Brain pericyte (primary cell): ENCODE data around the gene SAP30L.

ENCODE experiments used
- DNase-seq: peaks from one replicate; pipeline ENCODE4 v3.0.0-alpha.2; 2012; ENCODE audit warnings: low read depth, low spot score

SAP30L gene

DNA sequence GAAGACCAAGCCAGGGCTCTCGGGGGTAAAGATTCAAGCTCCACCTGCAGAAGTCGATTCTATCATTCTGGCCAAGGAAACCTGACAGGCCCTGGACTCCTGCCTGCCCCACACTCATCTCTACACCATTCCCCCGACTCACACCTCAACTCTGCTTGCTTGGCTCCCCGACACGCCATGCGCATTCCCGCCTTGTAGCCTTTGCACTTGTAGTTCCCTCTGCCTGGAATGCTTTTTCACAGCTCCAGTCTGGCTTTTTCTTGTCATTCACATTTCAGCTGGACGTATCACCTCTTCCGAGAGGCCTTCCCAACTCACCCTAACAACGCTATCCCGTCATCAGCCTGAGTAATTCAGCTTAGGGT, 60.9 kb downstream of the SAP30L start:
- no peak for DNase-seq

DNA sequence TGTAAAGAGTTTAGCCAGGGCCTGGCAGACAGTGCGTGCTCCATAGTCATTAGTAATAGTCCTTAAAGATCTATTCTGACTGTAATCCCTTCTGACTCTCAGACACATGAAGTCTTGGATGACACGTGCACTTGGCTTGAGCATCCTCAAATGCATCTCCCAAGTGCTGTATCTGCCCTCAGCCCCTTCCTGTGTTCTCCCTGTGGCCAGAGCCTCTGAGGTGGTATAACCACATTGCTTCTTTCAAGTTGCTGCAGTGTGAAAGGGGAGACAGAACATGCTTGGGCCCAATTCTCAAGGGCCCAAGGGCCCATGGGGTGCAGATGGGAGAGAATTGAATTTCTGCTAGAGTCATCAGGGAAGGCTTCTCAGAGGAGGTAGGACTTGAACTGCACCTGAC, 62.3 kb downstream of the SAP30L start:
- DNase-seq = no peak

DNA sequence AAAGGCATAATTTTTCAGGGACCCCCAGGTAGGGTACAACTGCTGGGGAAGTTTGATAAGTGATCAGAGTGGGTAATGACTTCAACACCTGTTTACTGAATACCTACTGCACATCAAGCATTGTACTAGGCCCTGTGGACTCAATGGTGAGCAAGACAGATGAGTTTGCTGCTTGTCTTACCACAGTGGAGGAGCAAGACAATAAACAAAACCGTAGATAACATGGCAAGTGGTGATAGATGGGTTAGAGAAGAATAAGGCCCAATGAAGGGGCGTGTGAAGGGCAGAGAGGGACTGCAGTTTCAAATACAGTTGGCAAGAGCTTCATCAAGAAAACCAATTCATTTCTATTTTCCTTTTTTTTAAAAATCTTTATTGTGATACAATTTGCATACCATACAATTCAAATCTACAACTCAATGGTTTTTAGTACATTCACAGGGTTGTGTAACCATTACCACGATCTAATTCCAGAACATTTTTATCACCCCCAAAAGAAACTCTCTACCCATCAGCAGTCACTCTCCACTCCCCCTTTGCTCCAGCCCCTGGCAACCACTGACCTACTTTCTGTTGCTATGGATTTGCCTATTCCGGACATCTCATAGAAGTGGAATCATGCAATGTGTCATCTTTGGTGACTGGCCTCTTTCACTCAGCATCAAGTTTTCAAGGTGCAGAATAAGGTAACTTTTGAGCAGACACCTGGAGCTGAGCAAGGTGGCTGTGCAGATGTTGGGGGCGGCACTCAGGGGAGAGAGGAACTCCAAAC, 64.2 kb downstream of the SAP30L start:
- DNase-seq = no peak
